ENCODE results near the gene MZT1. TPM values are rescaled to one million over a fixed set of nuclear protein-coding genes. Genes with fewer than 3 reads are reported as not detected.

The MZT1 gene
- total and polyA plus RNA-seq, 9 of the 15 experiments (the other 6 are each of a cell fraction or from before 2014, with no cell fraction given) = 15.3 to 31.6 (median 24.1) TPM

DNA sequence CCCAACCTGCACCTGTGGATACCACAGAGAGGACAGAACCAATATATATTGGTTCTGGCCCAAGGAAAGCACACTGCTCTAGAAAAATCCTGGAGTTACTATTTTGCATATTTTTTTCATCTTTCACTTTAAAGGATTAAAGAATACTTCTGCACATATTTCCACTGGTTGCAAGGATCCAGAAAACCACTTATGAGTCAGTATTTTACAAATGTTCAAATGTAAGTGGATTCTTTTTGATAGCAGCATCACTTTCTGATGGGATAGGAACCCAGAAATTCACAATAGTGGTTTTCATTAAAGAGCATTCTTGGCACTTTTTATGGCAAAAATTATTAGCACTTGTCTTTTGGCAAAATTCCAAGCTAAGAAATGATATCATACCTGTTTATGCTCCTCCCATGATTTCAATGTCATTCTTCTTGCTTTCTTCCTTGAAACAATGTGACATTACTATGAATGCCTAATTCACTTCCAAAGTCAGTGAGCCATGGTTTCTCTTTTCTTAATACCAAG, 38.2 kb downstream of the MZT1 start:
- POLR2A ChIA-PET = no interaction called here
- Histone ChIP-seq H3K79me2 (ENCODE audit: control insufficient read depth, insufficient read depth, low read length) (no peaks in the 10 kb centered on the region), H3K9ac (ENCODE audit: insufficient read depth in 1 of 2, low read depth in 2 of 2, low read length in 2 of 2) (no peak overlapping the region), H3K4me2 (ENCODE audit: insufficient read depth, low read length) (no peak overlapping the region), H2AFZ (ENCODE audit: low read depth, low read length) (no peak overlapping the region), H3K4me3 (no peak overlapping the region), H3K9me1 (ENCODE audit: control insufficient read depth, insufficient read depth, low read length) (no peaks in the 10 kb centered on the region), H3K36me3 (ENCODE audit: control insufficient read depth, insufficient read depth, low read length) (no peaks in the 10 kb centered on the region), H4K20me1 (replicated peaks; ENCODE audit: control insufficient read depth, insufficient read depth, low read length) (no peaks in the 10 kb centered on the region), H3K27ac (ENCODE audit: extremely low read depth, low read depth, low read length) (no peak overlapping the region), H3K27me3 (ENCODE audit: control insufficient read depth in 2 of 2, insufficient read depth in 2 of 2, low read length in 2 of 2) (no peaks in the 10 kb centered on the region), H3K9me3 (replicated peaks; ENCODE audit: control insufficient read depth, insufficient read depth, low read depth, low read length) (no peaks in the 10 kb centered on the region), H3K4me1 (replicated peaks in 1 of 2; ENCODE audit: control insufficient read depth in 2 of 2, insufficient read depth in 2 of 2, low read length in 2 of 2) (no peaks in the 10 kb centered on the region)
- no peak for DNase-seq (ENCODE audit: extremely low read depth in 1 of 4, low spot score in 3 of 4)
- CTCF ChIA-PET (ENCODE audit: low intra/inter-chr PET ratio) = no interaction called here
- BruUV-seq (replicated peaks) = no TSS peak
- no peak for ATAC-seq
- in situ Hi-C loops (cut with MboI) = no loop called here
- no peak for FAIRE-seq
- intact Hi-C loops (cut with micrococcal nuclease) = no loop called here
- TF ChIP-seq CBX2 (IDR thresholded peaks at IDR 0.05; ENCODE audit: insufficient read depth, low read length, poor library complexity, severe bottlenecking) = no peak
- TF ChIP-seq, protein P1, sequence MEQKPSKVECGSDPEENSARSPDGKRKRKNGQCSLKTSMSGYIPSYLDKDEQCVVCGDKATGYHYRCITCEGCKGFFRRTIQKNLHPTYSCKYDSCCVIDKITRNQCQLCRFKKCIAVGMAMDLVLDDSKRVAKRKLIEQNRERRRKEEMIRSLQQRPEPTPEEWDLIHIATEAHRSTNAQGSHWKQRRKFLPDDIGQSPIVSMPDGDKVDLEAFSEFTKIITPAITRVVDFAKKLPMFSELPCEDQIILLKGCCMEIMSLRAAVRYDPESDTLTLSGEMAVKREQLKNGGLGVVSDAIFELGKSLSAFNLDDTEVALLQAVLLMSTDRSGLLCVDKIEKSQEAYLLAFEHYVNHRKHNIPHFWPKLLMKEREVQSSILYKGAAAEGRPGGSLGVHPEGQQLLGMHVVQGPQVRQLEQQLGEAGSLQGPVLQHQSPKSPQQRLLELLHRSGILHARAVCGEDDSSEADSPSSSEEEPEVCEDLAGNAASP (IDR thresholded peaks at IDR 0.05) = no peak
- TF ChIP-seq, protein P2, sequence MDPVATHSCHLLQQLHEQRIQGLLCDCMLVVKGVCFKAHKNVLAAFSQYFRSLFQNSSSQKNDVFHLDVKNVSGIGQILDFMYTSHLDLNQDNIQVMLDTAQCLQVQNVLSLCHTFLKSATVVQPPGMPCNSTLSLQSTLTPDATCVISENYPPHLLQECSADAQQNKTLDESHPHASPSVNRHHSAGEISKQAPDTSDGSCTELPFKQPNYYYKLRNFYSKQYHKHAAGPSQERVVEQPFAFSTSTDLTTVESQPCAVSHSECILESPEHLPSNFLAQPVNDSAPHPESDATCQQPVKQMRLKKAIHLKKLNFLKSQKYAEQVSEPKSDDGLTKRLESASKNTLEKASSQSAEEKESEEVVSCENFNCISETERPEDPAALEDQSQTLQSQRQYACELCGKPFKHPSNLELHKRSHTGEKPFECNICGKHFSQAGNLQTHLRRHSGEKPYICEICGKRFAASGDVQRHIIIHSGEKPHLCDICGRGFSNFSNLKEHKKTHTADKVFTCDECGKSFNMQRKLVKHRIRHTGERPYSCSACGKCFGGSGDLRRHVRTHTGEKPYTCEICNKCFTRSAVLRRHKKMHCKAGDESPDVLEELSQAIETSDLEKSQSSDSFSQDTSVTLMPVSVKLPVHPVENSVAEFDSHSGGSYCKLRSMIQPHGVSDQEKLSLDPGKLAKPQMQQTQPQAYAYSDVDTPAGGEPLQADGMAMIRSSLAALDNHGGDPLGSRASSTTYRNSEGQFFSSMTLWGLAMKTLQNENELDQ (CRISPR knock-in tag; IDR thresholded peaks at IDR 0.05; ENCODE audit: borderline replicate concordance) = no peak
- TF ChIP-seq, protein P3, sequence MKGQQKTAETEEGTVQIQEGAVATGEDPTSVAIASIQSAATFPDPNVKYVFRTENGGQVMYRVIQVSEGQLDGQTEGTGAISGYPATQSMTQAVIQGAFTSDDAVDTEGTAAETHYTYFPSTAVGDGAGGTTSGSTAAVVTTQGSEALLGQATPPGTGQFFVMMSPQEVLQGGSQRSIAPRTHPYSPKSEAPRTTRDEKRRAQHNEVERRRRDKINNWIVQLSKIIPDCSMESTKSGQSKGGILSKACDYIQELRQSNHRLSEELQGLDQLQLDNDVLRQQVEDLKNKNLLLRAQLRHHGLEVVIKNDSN (CRISPR knock-in tag; IDR thresholded peaks at IDR 0.05) = no peak
- no peak for TF ChIP-seq RBBP5 (IDR thresholded peaks at IDR 0.05; ENCODE audit: borderline replicate concordance, insufficient read depth, low read length, poor library complexity, severe bottlenecking)
- TF ChIP-seq, protein P4, sequence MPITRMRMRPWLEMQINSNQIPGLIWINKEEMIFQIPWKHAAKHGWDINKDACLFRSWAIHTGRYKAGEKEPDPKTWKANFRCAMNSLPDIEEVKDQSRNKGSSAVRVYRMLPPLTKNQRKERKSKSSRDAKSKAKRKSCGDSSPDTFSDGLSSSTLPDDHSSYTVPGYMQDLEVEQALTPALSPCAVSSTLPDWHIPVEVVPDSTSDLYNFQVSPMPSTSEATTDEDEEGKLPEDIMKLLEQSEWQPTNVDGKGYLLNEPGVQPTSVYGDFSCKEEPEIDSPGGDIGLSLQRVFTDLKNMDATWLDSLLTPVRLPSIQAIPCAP (CRISPR knock-in tag; IDR thresholded peaks at IDR 0.05; ENCODE audit: borderline replicate concordance) = no peak
- TF ChIP-seq ZNF583 (CRISPR knock-in tag; IDR thresholded peaks at IDR 0.05) = no peak
- TF ChIP-seq KAT8 (IDR thresholded peaks at IDR 0.05; ENCODE audit: low read depth) = no peak
- TF ChIP-seq NCOA2 (IDR thresholded peaks at IDR 0.05; ENCODE audit: partially characterized antibody in 2 of 2) = no peak
- TF ChIP-seq BCL6 (CRISPR knock-in tag; IDR thresholded peaks at IDR 0.05) = no peak
- no peak for TF ChIP-seq E2F3 (CRISPR knock-in tag; IDR thresholded peaks at IDR 0.05)
- TF ChIP-seq, protein P5, sequence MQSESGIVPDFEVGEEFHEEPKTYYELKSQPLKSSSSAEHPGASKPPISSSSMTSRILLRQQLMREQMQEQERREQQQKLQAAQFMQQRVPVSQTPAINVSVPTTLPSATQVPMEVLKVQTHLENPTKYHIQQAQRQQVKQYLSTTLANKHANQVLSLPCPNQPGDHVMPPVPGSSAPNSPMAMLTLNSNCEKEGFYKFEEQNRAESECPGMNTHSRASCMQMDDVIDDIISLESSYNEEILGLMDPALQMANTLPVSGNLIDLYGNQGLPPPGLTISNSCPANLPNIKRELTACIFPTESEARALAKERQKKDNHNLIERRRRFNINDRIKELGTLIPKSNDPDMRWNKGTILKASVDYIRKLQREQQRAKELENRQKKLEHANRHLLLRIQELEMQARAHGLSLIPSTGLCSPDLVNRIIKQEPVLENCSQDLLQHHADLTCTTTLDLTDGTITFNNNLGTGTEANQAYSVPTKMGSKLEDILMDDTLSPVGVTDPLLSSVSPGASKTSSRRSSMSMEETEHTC (IDR thresholded peaks at IDR 0.05) = no peak
- no peak for TF ChIP-seq HSF4 (CRISPR knock-in tag; IDR thresholded peaks at IDR 0.05; ENCODE audit: borderline replicate concordance)
- no peak for TF ChIP-seq ELF4 (CRISPR knock-in tag; IDR thresholded peaks at IDR 0.05)
- TF ChIP-seq PTBP1 (IDR thresholded peaks at IDR 0.05; ENCODE audit: low read depth, low read length) = no peak
- TF ChIP-seq ZNF551 (CRISPR knock-in tag; IDR thresholded peaks at IDR 0.05) = no peak
- no peak for TF ChIP-seq TEAD4 (IDR thresholded peaks at IDR 0.05; ENCODE audit: low read length)
- no peak for TF ChIP-seq TEAD4 (CRISPR knock-in tag; IDR thresholded peaks at IDR 0.05; ENCODE audit: borderline replicate concordance)
